Testis (tissue), 3 donors: Measurements from ENCODE around the gene TPST1. TPM values are rescaled to one million over a fixed set of nuclear protein-coding genes. Genes with fewer than 3 reads are reported as not detected.

Experiments used
- DNase-seq: peaks from one replicate; pipeline ENCODE4 v3.0.0-alpha.2; 2019
- H3K27ac ChIP-seq, 2 donors: fragments of 200-600 bp; sonication (generic); one replicate each; pipeline ENCODE4 v1.5.1; 2019
- H3K27me3 ChIP-seq: fragments of 200-600 bp; sonication (generic); one replicate; pipeline ENCODE4 v1.5.1; 2019
- H3K36me3 ChIP-seq: fragments of 200-600 bp; sonication (generic); one replicate; pipeline ENCODE4 v1.5.1; 2017; ENCODE audit warnings: low read depth; ENCODE audit errors: missing control alignments
- H3K4me1 ChIP-seq: fragments of 200-600 bp; sonication (generic); one replicate; pipeline ENCODE4 v1.5.1; 2019
- H3K4me3 ChIP-seq, 2 donors: fragments of 200-600 bp; sonication (generic); one replicate each; pipeline ENCODE4 v1.5.1; 2017 to 2019
- H3K9me3 ChIP-seq: fragments of 200-600 bp; sonication (generic); one replicate; pipeline ENCODE4 v1.5.1; 2017
- CTCF ChIP-seq, 3 experiments: fragments of 450-650 bp in 2 of 3; fragments of 200-600 bp in 1 of 3; sonication (generic) in 1 of 3; IDR thresholded peaks; one replicate each; pipeline ENCODE4 v1.5.1; 2016 to 2019; ENCODE audit warnings: antibody characterized with exemption in 3 of 3, mild to moderate bottlenecking in 2 of 3, moderate library complexity in 1 of 3
- POLR2A ChIP-seq: fragments of 450-650 bp; IDR thresholded peaks from one replicate; pipeline ENCODE4 v1.6.1; 2017; ENCODE audit warnings: antibody characterized with exemption, mild to moderate bottlenecking, moderate library complexity
- WGBS, 2 donors: methylation state at CpG; one replicate each; pipeline ENCODE4 v1.1.5; 2018; 5-methylcytosine and 5-hydroxymethylcytosine counted together
- intact Hi-C: fragments of 100-400 bp; cut with DNase I; formaldehyde crosslinking; loops from one replicate; pipeline ENCODE4 v1.15.1; 2023; ENCODE audit warnings: low total_unique reads
- polyA plus RNA-seq: library from polyadenylated mRNA; stranded (reverse); fragments of 350-450 nt; fragmentation: Illumina TruSeq; extraction: RNeasy Lipid Tissue Mini Kit (QIAGEN cat#74804); gene quantifications from one replicate; pipeline ENCODE4 v1.2.3, GENCODE V29; 2014; ENCODE audit warnings: low read depth, low replicate concordance; ENCODE audit not compliant: insufficient read depth
- small RNA-seq, 2 donors: library from RNA; depleted of rRNA; stranded (forward); fragments of <200 nt; gene quantifications; one replicate each; pipeline ENCODE3, GENCODE V24; 2016
- total RNA-seq, 2 donors: library from RNA; depleted of rRNA; stranded (reverse); fragments of >200 nt; gene quantifications; one replicate each; pipeline ENCODE4 v1.2.3, GENCODE V29; 2016

TPST1 gene
- total and polyA plus RNA-seq, 3 donors from 2014 or later = 34.7 to 55.7 (median 40.7) TPM

GRCh38 chr7:66409493-66409892 is 204.4 kb downstream of the TPST1 start:
- Histone ChIP-seq H3K36me3 (no peaks in the 10 kb centered on the region), H3K4me3 (no peak overlapping the region), H3K9me3 (no peaks in the 10 kb centered on the region), H3K27me3 (no peaks in the 10 kb centered on the region), H3K4me1 (peaks cover 6% of the 10 kb centered on the region), H3K27ac (no peak overlapping the region)
- WGBS, 2 donors = 79 to 88% methylated on average over 4 of the region's 4 CpGs
- TF ChIP-seq CTCF (IDR thresholded peaks at IDR 0.05) = no peak
- TF ChIP-seq POLR2A = no peak
- intact Hi-C loops = no loop called here
- DNase-seq = no peak

Small RNAs within 50 kb of the gene (small RNA-seq; reads per million reads assigned to genes)
- 0 reads per million in 2 donors for gene RNU6-313P

Other genes starting within 250 kb of the TPST1 start
- 10 to 100 TPM; 44.0 to 44.6 TPM for gene GUSB, start 223.1 kb upstream of the TPST1 start, total RNA-seq
- gene GUSB, start 223.1 kb upstream of the TPST1 start, polyA plus RNA-seq = 82.4 TPM
- 10 to 100 TPM; 12.0 to 15.9 TPM for gene ASL, start 129.5 kb upstream of the TPST1 start, total RNA-seq
- gene ASL, start 129.5 kb upstream of the TPST1 start, polyA plus RNA-seq = 9.5 TPM
- 10 to 100 TPM; 39.4 to 48.6 TPM for gene CRCP, start 90.5 kb upstream of the TPST1 start, total RNA-seq
- 23.7 TPM for gene CRCP, start 90.5 kb upstream of the TPST1 start, polyA plus RNA-seq